Fibroblast of mammary gland (primary cell): ENCODE data around the gene SUSD4.
A peak's percentile ranks its signal among the peaks of the same experiment; 100 is the strongest.

Experiments used
- DNase-seq: peaks from one replicate; pipeline ENCODE4 v3.0.0-alpha.2; 2010; ENCODE audit warnings: low read depth
- H3K4me3 ChIP-seq: 2 replicates; pipeline ENCODE4 v1.5.1; 2011; ENCODE audit warnings: low read depth, mild to moderate bottlenecking, low read length, moderate library complexity; ENCODE audit not compliant: control insufficient read depth
- CTCF ChIP-seq: conservative IDR thresholded peaks from 2 replicates; pipeline ENCODE4 v1.5.1; 2011; ENCODE audit warnings: low read depth, low read length, inconsistent platforms; ENCODE audit not compliant: control insufficient read depth, insufficient read depth

SUSD4 gene

GRCh38 chr1:223307544-223307943 is 56.4 kb downstream of the SUSD4 start:
- H3K4me3 ChIP-seq = no peak overlapping the region
- no peak for TF ChIP-seq CTCF
- no peak for DNase-seq

GRCh38 chr1:223304931-223305330 is 59.0 kb downstream of the SUSD4 start:
- no peak for TF ChIP-seq CTCF

GRCh38 chr1:223301371-223301770 is 62.6 kb downstream of the SUSD4 start:
- H3K4me3 ChIP-seq = no peak overlapping the region
- no peak for DNase-seq
- no peak for TF ChIP-seq CTCF

More at GRCh38 chr1:223304931-223305330, 59.0 kb downstream of the SUSD4 start:
- DNase-seq = peak; percentile 33
- H3K4me3 ChIP-seq = no peak overlapping the region

GRCh38 chr1:223299553-223299952 is 64.4 kb downstream of the SUSD4 start:
- no peak for TF ChIP-seq CTCF
- no peak overlapping the region for H3K4me3 ChIP-seq
- DNase-seq = no peak

GRCh38 chr1:223298701-223299100 is 65.3 kb downstream of the SUSD4 start:
- H3K4me3 ChIP-seq = no peak overlapping the region
- DNase-seq = no peak
- no peak for TF ChIP-seq CTCF

GRCh38 chr1:223297800-223298199 is 66.2 kb downstream of the SUSD4 start:
- no peak for TF ChIP-seq CTCF
- H3K4me3 ChIP-seq = no peak overlapping the region
- DNase-seq = no peak

GRCh38 chr1:223291796-223292195 is 72.2 kb downstream of the SUSD4 start:
- no peak for DNase-seq
- TF ChIP-seq CTCF = no peak

More at GRCh38 chr1:223291796-223292195, 72.2 kb downstream of the SUSD4 start:
- no peak overlapping the region for H3K4me3 ChIP-seq
